Measurements from ENCODE around the gene SLC35F6. TPM values are rescaled to one million over a fixed set of nuclear protein-coding genes. Genes with fewer than 3 reads are reported as not detected.
"Not testable (repeated sequence)": the region's sequence is repeated elsewhere in the genome, so short reads cannot be mapped to it uniquely, and the experiment has no call there.

SLC35F6 gene
- polyA plus RNA-seq, 2 donors: 17.0 to 18.3 TPM

DNA sequence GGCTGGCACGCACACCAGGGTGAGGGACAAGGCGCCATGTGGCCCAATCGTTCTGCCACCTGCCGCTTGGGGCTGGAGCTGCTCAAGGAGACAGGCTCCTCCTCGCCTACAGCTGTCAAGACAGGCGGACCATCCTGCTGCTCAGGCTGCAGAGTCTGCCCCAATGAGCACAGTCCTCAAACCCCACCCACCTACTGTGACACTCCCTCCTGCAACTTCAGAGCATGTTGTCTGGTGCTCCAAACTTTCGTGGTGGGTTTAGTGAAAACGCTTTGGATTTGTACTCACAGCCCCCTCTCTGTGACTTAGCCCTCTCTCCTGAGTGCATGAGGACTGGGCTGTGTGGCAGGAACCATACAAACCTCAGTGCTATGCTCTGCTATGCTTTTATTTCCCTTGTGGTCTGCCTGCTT lies 23.2 kb upstream of the SLC35F6 start:
- Histone ChIP-seq H3K4me1 (ENCODE audit: control insufficient read depth in 2 of 2, insufficient read depth in 2 of 2, low read length in 1 of 2) (no peaks in the 10 kb centered on the region), H3K27me3 (ENCODE audit: control insufficient read depth in 1 of 2, insufficient read depth in 2 of 2, low read length in 2 of 2) (no peaks in the 10 kb centered on the region), H3K27ac (ENCODE audit: low read depth in 2 of 2, low read length in 1 of 2) (no peak overlapping the region), H3K36me3 (ENCODE audit: control insufficient read depth in 2 of 2, insufficient read depth in 2 of 2, low read length in 1 of 2) (no peaks in the 10 kb centered on the region), H3K4me3 (ENCODE audit: low read depth in 1 of 2, low read length in 2 of 2) (no peak overlapping the region), H3K9me3 (ENCODE audit: control insufficient read depth in 2 of 2, insufficient read depth in 1 of 2, low read depth in 1 of 2, low read length in 1 of 2) (no peaks in the 10 kb centered on the region)
- 51 to 61% methylated on average over 8 of the region's 8 CpGs for WGBS, 2 donors

DNA sequence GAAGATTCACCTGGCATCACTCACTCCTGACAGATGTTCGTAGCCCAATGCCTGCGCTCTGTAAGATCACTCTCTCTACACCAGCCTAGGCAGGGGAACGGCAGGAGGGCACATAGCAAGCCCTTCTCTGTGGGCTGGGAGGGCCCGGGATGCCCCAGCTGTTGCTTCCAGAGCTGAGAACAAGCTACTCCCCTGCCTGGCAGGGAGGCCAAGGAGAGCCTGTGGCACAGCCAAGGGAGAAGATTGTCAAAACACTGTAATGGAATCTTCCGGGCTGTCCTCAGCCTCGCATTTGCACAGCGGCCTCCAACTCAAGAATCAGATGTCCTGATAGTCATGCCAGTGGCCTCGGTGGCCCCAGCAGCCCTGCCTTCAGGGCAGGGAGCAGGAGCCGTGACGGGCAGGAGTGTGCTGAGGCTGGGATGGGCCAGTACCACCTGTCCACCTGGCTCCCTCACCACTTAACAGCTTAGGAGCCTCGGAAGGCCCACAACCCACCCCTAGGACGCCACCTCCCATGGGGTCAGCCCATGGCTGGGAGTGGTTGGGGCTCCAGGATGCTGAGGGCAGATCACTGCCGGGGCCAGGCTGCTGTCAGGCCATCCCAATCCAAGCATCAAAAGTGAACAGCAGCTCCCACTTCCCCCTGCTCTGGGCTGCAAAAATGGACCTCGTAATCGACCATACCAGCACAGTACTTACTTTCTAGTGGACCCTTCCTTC lies 21.9 kb upstream of the SLC35F6 start:
- no peak overlapping the region for H3K27ac ChIP-seq (ENCODE audit: low read depth in 2 of 2, low read length in 1 of 2)
- no peaks in the 10 kb centered on the region for H3K4me1 ChIP-seq (ENCODE audit: control insufficient read depth in 2 of 2, insufficient read depth in 2 of 2, low read length in 1 of 2)
- H3K4me3 ChIP-seq (ENCODE audit: low read depth in 1 of 2, low read length in 2 of 2): no peak overlapping the region
- no peaks in the 10 kb centered on the region for H3K36me3 ChIP-seq (ENCODE audit: control insufficient read depth in 2 of 2, insufficient read depth in 2 of 2, low read length in 1 of 2)
- no peaks in the 10 kb centered on the region for H3K27me3 ChIP-seq (ENCODE audit: control insufficient read depth in 1 of 2, insufficient read depth in 2 of 2, low read length in 2 of 2)
- H3K9me3 ChIP-seq (ENCODE audit: control insufficient read depth in 2 of 2, insufficient read depth in 1 of 2, low read depth in 1 of 2, low read length in 1 of 2): no peaks in the 10 kb centered on the region
- 91 to 94% methylated on average over 15 of the region's 15 CpGs for WGBS, 2 donors

DNA sequence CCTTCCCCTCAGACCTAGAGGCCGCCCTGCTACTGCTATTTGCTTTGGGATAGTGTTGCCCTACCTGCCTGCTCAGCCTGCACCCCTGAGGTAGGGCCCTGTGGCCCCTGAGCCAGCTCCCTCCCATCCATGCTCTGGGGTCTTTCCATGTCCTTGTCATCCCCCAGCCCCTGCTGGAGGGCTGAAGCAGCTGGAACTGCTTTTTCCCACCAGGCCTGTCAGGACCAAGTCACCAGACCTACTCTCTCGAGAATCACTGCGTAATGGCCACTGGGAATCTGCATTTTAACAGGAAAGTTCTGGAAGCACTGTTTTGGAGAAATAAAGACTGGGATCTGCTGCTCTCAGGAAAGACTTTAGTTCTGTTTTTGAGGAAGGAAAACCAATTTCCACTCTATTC lies 20.2 kb upstream of the SLC35F6 start:
- H3K36me3 ChIP-seq (ENCODE audit: control insufficient read depth in 2 of 2, insufficient read depth in 2 of 2, low read length in 1 of 2): no peaks in the 10 kb centered on the region
- H3K9me3 ChIP-seq (ENCODE audit: control insufficient read depth in 2 of 2, insufficient read depth in 1 of 2, low read depth in 1 of 2, low read length in 1 of 2): no peaks in the 10 kb centered on the region
- H3K4me3 ChIP-seq (ENCODE audit: low read depth in 1 of 2, low read length in 2 of 2): no peak overlapping the region
- no peaks in the 10 kb centered on the region for H3K4me1 ChIP-seq (ENCODE audit: control insufficient read depth in 2 of 2, insufficient read depth in 2 of 2, low read length in 1 of 2)
- no peak overlapping the region for H3K27ac ChIP-seq (ENCODE audit: low read depth in 2 of 2, low read length in 1 of 2)
- no peaks in the 10 kb centered on the region for H3K27me3 ChIP-seq (ENCODE audit: control insufficient read depth in 1 of 2, insufficient read depth in 2 of 2, low read length in 2 of 2)
- 81 to 88% methylated on average over 3 of the region's 3 CpGs for WGBS, 2 donors

DNA sequence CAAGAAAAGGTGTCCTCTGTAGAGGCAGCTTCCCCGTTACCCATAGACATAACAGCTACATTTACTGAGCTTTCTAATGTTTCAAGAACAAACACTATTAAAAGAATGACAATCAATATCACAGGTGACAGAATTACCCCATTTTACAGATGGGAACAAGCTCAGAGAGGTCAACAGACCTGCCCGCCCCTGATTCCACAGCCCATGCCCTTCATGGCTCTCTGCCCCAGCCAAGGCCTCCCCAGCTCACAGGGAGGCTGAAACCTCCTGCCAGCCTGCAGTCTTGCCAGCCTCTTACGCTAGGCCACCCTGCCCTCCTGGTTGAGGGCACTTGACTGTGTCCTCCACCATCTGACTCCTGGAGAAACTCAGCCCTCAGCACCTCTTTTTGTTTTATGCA lies 19.1 kb upstream of the SLC35F6 start:
- Histone ChIP-seq H3K9me3 (ENCODE audit: control insufficient read depth in 2 of 2, insufficient read depth in 1 of 2, low read depth in 1 of 2, low read length in 1 of 2) (no peaks in the 10 kb centered on the region), H3K4me3 (ENCODE audit: low read depth in 1 of 2, low read length in 2 of 2) (no peak overlapping the region), H3K27me3 (ENCODE audit: control insufficient read depth in 1 of 2, insufficient read depth in 2 of 2, low read length in 2 of 2) (no peaks in the 10 kb centered on the region), H3K4me1 (ENCODE audit: control insufficient read depth in 2 of 2, insufficient read depth in 2 of 2, low read length in 1 of 2) (no peaks in the 10 kb centered on the region), H3K27ac (ENCODE audit: low read depth in 2 of 2, low read length in 1 of 2) (no peak overlapping the region), H3K36me3 (ENCODE audit: control insufficient read depth in 2 of 2, insufficient read depth in 2 of 2, low read length in 1 of 2) (no peaks in the 10 kb centered on the region)
- 85 to 89% methylated on average over 3 of the region's 3 CpGs for WGBS, 2 donors

DNA sequence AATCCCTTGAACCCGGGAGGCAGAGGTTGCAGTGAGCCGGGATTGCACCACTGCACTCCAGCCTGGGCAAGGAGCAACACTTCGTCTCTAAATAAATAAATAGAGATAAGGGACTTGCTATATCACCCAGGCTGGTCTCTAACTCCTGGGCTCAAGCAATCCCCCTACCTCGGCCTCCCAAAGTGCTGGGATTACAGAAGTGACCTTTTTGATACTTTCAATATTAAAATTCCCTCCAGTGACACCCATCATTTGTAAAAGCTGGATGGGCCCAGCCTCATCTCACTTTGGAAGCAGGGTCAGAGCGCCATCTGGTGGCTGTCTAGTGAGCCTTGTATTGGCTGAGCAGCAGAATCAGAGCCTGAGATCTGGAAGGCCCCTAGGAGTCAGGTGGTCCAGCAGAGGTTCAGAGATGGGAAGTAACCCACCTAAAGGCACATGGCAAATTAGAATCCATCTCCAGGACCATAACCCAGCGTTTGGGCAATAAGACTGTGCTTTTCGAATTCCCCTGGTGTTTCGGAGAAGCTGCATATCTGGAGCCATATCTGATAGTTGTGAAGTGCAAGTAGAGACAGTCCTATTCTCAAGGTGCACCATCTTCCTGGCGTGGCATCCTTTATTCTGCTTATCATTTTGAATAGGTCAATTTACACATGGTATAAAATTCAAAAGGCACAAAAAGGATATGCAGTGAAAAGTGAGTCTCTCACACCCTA lies 18.3 kb upstream of the SLC35F6 start:
- Histone ChIP-seq H3K36me3 (ENCODE audit: control insufficient read depth in 2 of 2, insufficient read depth in 2 of 2, low read length in 1 of 2) (no peaks in the 10 kb centered on the region), H3K4me1 (ENCODE audit: control insufficient read depth in 2 of 2, insufficient read depth in 2 of 2, low read length in 1 of 2) (no peaks in the 10 kb centered on the region), H3K27me3 (ENCODE audit: control insufficient read depth in 1 of 2, insufficient read depth in 2 of 2, low read length in 2 of 2) (no peaks in the 10 kb centered on the region), H3K4me3 (ENCODE audit: low read depth in 1 of 2, low read length in 2 of 2) (no peak overlapping the region), H3K9me3 (ENCODE audit: control insufficient read depth in 2 of 2, insufficient read depth in 1 of 2, low read depth in 1 of 2, low read length in 1 of 2) (no peaks in the 10 kb centered on the region), H3K27ac (ENCODE audit: low read depth in 2 of 2, low read length in 1 of 2) (no peak overlapping the region)
- 27 to 32% methylated on average over 9 of the region's 9 CpGs for WGBS, 2 donors

DNA sequence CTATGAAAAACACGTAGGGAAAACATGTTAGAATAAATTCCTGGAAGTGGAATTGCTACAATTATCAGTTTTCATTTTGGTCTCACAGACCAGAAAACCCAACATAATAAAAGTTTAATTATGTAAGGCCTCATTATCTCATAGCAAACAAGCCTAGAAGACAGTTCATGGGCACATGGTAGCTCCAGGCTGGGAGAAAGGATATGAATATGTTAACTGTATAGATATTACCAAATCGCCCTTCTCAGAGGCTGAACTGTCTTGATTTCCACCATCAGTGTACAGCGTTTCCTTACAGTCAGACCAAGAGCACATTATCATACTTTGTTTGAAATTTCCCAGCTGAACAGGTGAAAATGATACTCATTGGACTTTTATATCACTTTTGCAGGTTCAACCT lies 17.1 kb upstream of the SLC35F6 start:
- no peak overlapping the region for H3K27ac ChIP-seq (ENCODE audit: low read depth in 2 of 2, low read length in 1 of 2)
- H3K36me3 ChIP-seq (ENCODE audit: control insufficient read depth in 2 of 2, insufficient read depth in 2 of 2, low read length in 1 of 2): no peaks in the 10 kb centered on the region
- no peaks in the 10 kb centered on the region for H3K4me1 ChIP-seq (ENCODE audit: control insufficient read depth in 2 of 2, insufficient read depth in 2 of 2, low read length in 1 of 2)
- no peak overlapping the region for H3K4me3 ChIP-seq (ENCODE audit: low read depth in 1 of 2, low read length in 2 of 2)
- no peaks in the 10 kb centered on the region for H3K27me3 ChIP-seq (ENCODE audit: control insufficient read depth in 1 of 2, insufficient read depth in 2 of 2, low read length in 2 of 2)
- H3K9me3 ChIP-seq (ENCODE audit: control insufficient read depth in 2 of 2, insufficient read depth in 1 of 2, low read depth in 1 of 2, low read length in 1 of 2): peaks cover 0 to 3% of the 10 kb centered on the region in 2 donors
- WGBS, 2 donors: 74 to 77% methylated on average over 3 of the region's 3 CpGs

DNA sequence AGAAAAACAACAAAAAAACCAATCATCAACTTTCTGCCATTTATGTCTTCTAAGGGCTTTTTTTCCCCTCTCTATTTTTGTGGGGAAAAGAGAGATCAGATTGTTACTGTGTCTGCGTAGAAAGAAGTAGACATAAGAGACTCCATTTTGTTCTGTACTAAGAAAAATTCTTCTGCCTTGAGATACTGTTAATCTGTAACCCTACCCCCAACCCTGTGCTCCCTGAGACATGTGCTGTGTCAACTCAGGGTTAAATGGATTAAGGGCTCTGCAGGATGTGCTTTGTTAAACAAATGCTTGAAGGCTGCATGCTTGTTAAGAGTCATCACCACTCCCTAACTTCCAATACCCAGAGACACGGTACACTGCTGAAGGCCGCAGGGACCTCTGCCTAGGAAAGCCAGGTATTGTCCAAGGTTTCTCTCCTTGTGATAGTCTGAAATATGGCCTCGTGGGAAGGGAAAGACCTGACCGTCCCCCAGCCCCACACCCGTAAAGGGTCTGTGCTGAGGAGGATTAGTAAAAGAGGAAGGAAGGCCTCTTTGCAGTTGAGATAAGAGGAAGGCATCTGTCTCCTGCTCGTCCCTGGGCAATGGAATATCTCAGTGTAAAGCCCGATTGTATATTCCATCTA lies 14.2 kb upstream of the SLC35F6 start:
- H3K4me3 ChIP-seq (ENCODE audit: low read depth in 1 of 2, low read length in 2 of 2); H3K27me3 ChIP-seq (ENCODE audit: control insufficient read depth in 1 of 2, insufficient read depth in 2 of 2, low read length in 2 of 2); H3K27ac ChIP-seq (ENCODE audit: low read depth in 2 of 2, low read length in 1 of 2); H3K4me1 ChIP-seq (ENCODE audit: control insufficient read depth in 2 of 2, insufficient read depth in 2 of 2, low read length in 1 of 2); H3K9me3 ChIP-seq (ENCODE audit: control insufficient read depth in 2 of 2, insufficient read depth in 1 of 2, low read depth in 1 of 2, low read length in 1 of 2); H3K36me3 ChIP-seq (ENCODE audit: control insufficient read depth in 2 of 2, insufficient read depth in 2 of 2, low read length in 1 of 2): not testable (repeated sequence)
- whole genome bisulfite sequencing, 2 donors: 49 to 53% methylated on average over 8 of the region's 8 CpGs

DNA sequence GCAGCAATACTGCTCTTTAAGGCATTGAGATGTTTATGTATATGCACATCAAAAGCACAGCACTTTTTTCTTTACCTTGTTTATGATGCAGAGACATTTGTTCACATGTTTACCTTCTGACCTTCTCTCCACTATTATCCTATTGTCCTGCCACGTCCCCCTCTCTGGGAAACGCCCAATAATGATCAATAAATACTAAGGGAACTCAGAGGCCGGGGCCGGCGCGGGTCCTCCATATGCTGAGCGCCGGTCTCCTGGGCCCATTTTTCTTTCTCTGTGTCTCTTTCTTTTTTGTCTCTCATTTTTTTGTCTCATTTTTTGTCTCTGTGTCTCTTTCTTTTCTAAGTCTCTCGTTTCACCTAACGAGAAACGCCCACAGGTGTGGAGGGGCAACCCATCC lies 13.6 kb upstream of the SLC35F6 start:
- not testable (repeated sequence) for H3K4me3 ChIP-seq (ENCODE audit: low read depth in 1 of 2, low read length in 2 of 2); H3K27ac ChIP-seq (ENCODE audit: low read depth in 2 of 2, low read length in 1 of 2); H3K36me3 ChIP-seq (ENCODE audit: control insufficient read depth in 2 of 2, insufficient read depth in 2 of 2, low read length in 1 of 2); H3K27me3 ChIP-seq (ENCODE audit: control insufficient read depth in 1 of 2, insufficient read depth in 2 of 2, low read length in 2 of 2); H3K9me3 ChIP-seq (ENCODE audit: control insufficient read depth in 2 of 2, insufficient read depth in 1 of 2, low read depth in 1 of 2, low read length in 1 of 2); H3K4me1 ChIP-seq (ENCODE audit: control insufficient read depth in 2 of 2, insufficient read depth in 2 of 2, low read length in 1 of 2)
- 89% methylated on average over 11 of the region's 11 CpGs for WGBS, 2 donors

DNA sequence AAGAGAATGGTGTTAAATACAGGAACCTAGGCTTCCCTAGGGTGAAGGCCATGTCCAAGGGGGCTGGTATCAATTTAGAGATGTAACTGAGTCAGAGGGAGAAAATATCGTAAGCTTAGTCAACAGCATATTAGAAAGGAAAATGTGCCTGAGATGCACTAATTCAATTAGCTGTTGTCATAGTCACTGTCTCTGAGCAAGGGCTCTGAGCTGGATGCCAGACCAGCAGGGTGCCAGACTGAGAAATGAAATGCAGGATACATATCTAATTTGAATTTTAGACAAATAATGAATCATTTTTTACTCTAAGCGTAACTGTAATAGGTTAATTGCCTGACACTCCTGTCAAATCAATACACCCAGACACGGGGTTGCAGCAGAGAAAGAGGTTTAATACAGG lies 11.4 kb upstream of the SLC35F6 start:
- H3K27me3 ChIP-seq (ENCODE audit: control insufficient read depth in 1 of 2, insufficient read depth in 2 of 2, low read length in 2 of 2): no peaks in the 10 kb centered on the region
- H3K4me1 ChIP-seq (ENCODE audit: control insufficient read depth in 2 of 2, insufficient read depth in 2 of 2, low read length in 1 of 2): no peaks in the 10 kb centered on the region
- WGBS, 2 donors: 82 to 83% methylated on average over 3 of the region's 3 CpGs
- H3K9me3 ChIP-seq (ENCODE audit: control insufficient read depth in 2 of 2, insufficient read depth in 1 of 2, low read depth in 1 of 2, low read length in 1 of 2): peaks cover 0 to 3% of the 10 kb centered on the region in 2 donors
- H3K36me3 ChIP-seq (ENCODE audit: control insufficient read depth in 2 of 2, insufficient read depth in 2 of 2, low read length in 1 of 2): no peaks in the 10 kb centered on the region
- no peak overlapping the region for H3K27ac ChIP-seq (ENCODE audit: low read depth in 2 of 2, low read length in 1 of 2)
- no peak overlapping the region for H3K4me3 ChIP-seq (ENCODE audit: low read depth in 1 of 2, low read length in 2 of 2)
